T-helper 2 cell (primary cell): Measurements from ENCODE around the gene RIN3.
A peak's percentile ranks its signal among the peaks of the same experiment; 100 is the strongest.
"Not testable (repeated sequence)": the region's sequence is repeated elsewhere in the genome, so short reads cannot be mapped to it uniquely, and the experiment has no call there.

ENCODE experiments used
- DNase-seq, 5 experiments: peaks; one replicate each; pipeline versions ENCODE4 v3.0.0 to v3.0.0-alpha.2; 2012 to 2022

RIN3 gene

GRCh38 chr14:92675976-92676375 is 162.4 kb downstream of the RIN3 start:
- no peak for DNase-seq

DNA sequence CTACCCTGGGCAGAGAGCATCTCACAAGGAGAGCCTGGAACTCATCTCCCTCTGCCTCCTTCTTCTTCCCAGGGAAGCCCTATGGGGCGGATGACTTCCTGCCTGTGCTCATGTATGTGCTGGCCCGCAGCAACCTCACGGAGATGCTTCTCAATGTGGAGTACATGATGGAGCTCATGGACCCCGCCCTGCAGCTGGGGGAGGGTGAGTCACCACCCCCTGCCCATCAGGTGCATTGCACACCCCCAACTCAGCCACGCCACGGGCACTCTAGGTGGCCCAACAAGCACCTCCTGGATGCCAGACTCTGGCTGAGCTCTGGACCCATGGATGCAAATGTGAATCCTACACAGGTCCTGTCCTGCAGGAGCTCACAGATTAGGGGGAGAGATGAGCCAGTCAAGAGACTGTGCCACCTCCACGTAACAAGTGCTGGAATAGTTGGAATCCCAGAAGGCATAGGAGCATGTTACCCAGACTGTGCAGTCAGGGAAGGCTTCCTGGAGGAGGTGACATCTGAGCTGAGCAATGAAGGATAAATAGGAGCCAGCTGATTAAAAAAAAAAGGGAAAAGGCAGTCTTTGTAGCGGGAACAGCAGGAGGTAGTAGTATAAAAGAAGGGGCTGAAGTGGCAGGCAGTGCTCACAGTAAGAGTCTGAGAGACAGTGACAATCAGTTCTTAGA is 163.0 kb downstream of the RIN3 start:
- no peak for DNase-seq

GRCh38 chr14:92677087-92677668 is 163.6 kb downstream of the RIN3 start:
- DNase-seq, result peak in 2 of 5 experiments; percentile 26 to 50

DNA sequence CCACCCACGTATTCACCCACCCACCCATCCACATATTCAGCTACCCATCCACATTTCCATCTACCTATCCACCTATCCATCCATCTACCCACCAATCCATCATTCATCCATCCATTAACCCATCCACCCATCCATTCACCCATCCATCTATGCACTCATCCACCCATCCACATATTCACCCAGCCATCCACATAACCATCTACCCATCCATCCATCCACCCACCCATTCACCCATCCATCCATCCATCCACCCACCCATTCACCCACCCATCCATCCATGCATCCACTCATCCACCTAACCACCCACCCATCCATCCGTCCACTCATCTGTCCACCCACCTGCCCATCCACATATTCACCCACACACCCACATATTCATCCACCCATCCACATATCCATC is 164.4 kb downstream of the RIN3 start:
- no peak for DNase-seq

GRCh38 chr14:92678766-92679165 is 165.2 kb downstream of the RIN3 start:
- no peak for DNase-seq

- no peak for DNase-seq
Measured at GRCh38 chr14:92679246-92679645, 165.7 kb downstream of the RIN3 start.

GRCh38 chr14:92680330-92680729 is 166.7 kb downstream of the RIN3 start:
- not testable (repeated sequence) for DNase-seq

DNA sequence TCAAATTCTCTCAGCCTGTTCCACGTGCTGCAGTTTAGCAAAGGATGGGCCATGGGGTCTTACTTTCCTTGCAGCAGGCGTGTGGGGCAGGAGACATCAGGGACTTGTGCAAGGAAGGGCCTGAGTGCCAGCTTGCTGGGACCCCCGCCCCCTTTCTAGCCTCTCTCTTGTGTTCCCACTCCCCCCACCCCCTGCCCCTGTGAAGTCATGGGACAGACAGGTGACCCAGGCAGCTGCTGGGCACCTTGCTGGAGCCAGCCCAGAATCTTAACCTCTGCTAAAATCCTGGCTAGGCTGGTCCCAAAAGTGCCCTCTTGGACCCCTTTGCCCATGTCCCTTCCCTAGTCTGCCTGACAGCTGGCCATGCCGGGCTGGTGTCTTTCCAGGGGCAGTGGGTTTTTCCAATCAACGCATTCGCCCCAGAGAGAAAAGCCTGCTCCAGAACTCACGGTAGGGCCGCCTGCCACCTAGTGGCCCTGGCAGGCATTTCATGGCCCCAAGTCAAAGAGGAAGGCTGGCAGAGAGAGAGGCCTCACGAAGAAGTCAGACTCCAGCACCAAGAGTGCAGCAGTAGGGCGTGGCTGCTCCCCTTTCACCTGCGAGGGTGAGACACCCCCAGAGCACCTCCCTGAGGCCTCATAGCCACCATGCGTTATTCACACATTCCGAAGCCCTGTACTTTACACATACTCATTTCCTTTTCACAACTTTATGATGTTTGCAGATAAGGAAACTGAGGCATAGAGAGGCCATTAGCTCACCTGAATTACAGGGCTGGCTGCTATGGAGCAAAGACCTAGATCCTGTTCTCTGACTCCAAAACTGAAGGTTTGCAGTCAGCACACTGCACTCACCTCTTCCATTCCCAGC is 167.4 kb downstream of the RIN3 start:
- DNase-seq, result peak; percentile 37 to 75 (median 60)

- DNase-seq, result no peak
Measured at GRCh38 chr14:92683041-92683440, 169.5 kb downstream of the RIN3 start.

DNA sequence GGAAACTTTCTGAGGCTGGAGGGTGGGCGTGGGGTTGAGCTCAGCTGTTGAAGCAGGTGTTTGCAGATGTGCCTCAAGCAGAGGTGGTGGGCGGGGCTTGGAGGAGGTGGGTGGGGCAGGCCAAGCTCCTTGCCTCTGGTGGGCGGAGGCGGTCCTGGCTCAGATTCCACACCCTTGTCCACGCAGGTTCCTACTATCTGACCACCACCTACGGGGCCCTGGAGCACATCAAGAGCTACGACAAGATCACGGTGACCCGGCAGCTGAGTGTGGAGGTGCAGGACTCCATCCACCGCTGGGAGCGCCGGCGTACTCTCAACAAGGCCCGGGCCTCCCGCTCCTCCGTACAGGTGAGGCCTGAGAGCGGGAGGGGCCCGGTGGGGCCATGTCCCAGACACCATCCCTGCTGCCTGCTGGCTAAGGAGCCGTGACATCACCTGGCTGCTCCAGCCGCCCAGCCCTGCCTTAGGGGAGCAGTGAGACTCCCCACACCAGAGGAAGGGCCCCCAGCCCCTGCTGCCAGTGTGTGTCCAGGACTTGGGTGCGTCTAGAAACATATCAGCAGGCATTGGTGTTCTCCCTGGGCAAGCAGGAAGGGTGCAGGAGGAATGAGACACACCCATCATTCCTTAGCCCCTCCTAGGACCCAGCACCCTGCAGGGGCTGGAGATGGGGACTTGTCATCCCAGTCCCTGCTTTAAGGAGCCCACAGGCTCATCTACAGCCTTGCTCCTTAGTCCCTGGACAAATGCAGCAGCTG is 171.4 kb downstream of the RIN3 start:
- no peak for DNase-seq

DNA sequence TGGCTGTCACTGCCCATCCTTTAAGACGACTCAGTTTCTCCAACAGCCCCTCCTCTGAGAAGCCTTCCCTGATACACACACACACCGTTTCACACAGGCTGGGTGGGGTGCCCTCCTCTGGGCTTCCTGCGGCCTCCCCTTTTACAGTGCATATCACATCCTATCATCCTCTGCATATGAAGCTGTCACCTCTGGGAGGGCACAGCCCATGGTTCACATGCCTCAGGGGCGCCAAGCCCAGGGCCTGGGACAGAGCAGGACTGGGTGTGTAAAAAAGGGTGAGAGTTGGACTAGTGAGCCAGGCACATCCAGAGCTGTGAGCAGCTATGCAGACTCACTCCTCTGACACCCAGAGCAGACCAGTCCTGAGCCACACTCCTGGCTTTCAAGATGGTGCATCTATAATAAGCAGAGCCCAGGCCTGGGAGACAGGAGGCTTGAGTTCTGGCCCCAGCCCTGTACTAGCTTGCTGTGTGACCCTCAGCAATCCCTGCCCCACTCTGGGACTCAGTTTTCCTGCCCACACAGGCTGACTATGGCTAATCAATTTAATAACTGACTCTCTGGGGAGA is 172.3 kb downstream of the RIN3 start:
- no peak for DNase-seq

- DNase-seq, result no peak
Measured at GRCh38 chr14:92686411-92686899, 172.9 kb downstream of the RIN3 start.

DNA sequence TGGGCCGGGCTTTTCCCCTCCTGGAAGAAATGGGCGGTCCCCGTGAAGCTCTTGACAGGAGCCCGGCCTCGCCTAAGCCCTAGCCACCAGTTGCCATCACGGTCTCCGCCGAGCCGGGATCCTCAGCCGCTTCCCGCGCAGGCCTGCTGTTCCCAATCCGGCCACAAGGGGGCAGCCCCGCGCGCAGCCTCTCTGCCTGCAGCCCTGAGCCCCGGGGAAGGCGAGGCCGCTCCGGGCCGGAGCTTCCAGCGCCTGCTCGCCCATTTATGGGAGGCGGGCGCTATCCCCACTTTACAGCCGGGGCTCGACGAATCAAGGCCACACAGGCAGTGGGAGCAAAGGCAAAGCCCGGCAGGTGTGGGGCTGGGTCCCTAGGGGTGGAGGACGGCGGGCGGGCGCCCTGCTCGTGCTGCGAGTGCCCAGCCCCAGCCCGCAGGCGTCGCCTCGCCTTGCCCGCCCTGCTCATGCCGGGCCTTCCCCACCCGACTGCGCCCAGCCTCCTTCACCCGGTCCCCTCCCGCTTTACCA is 173.4 kb downstream of the RIN3 start:
- peak; percentile 40 to 54 (median 42) for DNase-seq

GRCh38 chr14:92687681-92688433 is 174.3 kb downstream of the RIN3 start:
- no peak for DNase-seq

DNA sequence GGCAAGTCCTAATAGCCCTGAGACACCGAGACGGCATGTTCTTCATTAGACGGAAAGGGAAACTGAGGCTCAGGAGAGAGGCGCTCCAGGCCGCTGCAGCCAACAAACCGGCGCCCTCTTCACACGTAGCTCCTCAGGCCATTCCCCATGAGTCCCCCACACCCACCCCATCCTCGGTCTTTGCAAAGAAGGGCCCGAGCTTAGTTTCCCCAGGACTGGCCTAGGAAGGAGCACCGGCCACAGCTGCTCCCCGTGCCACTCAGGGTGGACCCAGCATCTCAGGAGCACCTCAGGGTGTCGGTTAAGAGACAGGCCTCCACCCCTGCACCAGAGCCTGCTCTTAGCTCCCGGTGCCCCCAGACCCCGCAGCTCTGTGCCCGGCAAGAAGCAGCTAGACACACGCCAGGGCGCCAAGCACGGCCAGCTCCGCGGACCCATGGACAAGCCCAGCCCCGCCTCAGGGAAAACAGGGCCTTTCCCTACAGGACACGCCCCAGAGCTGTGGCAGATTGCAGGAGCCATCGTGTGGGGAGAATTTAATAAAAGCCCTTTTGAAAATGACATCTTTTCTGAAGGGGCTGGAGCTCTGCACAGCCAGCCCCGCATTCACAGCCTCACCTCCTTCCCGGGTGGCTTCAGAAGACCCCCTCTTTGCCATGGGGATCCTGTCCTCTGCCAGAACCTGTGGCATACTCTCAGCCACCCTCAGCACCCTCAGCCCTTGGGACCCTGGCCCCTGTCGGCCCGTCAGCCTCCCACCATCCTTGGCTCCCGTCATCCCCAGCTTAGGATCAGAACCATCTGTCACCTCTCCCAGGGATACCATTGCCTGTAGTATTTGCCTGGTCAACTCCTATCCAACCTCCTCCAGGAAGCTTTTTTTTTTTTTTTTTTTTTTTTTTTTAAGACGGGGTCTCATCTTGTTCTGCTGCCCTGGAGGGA is 175.1 kb downstream of the RIN3 start:
- DNase-seq, result no peak

- DNase-seq, result no peak
Measured at GRCh38 chr14:92690171-92691011, 176.8 kb downstream of the RIN3 start.

DNA sequence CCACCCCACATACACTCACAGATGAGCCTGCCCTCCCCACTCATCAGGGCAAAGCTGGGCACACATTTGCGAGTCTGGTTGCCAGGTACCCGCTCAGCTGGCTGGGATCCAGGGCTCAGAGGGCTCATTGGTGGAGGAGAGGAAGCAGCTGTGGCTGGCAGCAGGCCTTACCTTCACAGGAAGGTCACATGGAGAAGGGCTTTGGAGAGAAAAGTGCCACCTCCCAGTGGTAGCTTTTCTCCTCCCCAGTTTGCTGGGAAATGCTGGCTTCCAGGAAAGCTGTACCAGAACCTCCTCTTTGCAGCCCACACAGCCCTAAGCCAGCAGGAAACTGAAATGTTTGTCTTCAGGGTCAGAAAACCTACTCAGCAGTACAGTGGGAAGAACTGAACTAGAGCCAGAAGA is 179.2 kb downstream of the RIN3 start:
- no peak for DNase-seq

GRCh38 chr14:92693998-92694795 is 180.6 kb downstream of the RIN3 start:
- DNase-seq, result no peak
